Left colon (tissue), 2 donors: Measurements from ENCODE around the gene SERF1B. TPM values are rescaled to one million over a fixed set of nuclear protein-coding genes. Genes with fewer than 3 reads are reported as not detected.
"Not testable (repeated sequence)": the region's sequence is repeated elsewhere in the genome, so short reads cannot be mapped to it uniquely, and the experiment has no call there.

Experiments used
- ATAC-seq: fragments of 200-7000 bp; cut with Tn5 transposase; one replicate; pipeline ENCODE4 v1.9.1; 2020; ENCODE audit warnings: mild to moderate bottlenecking, moderate library complexity
- DNase-seq, 2 donors: peaks; one replicate each; pipeline ENCODE4 v3.0.0-alpha.2; 2020
- intact Hi-C, 2 donors: fragments of 100-400 bp; cut with DNase I in 1 of 2; cut with micrococcal nuclease in 1 of 2; formaldehyde crosslinking; loops; one replicate each; pipeline versions ENCODE4 v1.11.2 to v1.14.0; 2022; cut with DNase I, micrococcal nuclease
- long read RNA-seq: library from polyadenylated mRNA; unstranded; transcript quantifications from one replicate; pipeline ENCODE4 v2.0.0, GENCODE V29; 2021
- total RNA-seq, 2 donors: library from RNA; stranded (reverse); fragmentation: NEBNext Ultra II Directional; extraction: Animal tissue kit (Norgen Biotek cat#: 25700); gene quantifications; one replicate each; pipeline ENCODE4 v1.2.1, GENCODE V29; 2021
- donor health status: DM: no; HTN: no; CAD: no.
- donor health status: DM: yes; HTN: yes; CAD: no.

The SERF1B gene
- total RNA-seq, result 10 to 100 TPM; 39.5 to 41.6 TPM
- long read RNA-seq, transcript SERF1B-202 (3 exons, 703 nt), result major isoform, 9 of 17 reads
- long read RNA-seq, partial matches to known transcripts, result 1 of 17 reads
- long read RNA-seq, other reads (novel, unspliced or antisense), result 4 of 17 reads

DNA sequence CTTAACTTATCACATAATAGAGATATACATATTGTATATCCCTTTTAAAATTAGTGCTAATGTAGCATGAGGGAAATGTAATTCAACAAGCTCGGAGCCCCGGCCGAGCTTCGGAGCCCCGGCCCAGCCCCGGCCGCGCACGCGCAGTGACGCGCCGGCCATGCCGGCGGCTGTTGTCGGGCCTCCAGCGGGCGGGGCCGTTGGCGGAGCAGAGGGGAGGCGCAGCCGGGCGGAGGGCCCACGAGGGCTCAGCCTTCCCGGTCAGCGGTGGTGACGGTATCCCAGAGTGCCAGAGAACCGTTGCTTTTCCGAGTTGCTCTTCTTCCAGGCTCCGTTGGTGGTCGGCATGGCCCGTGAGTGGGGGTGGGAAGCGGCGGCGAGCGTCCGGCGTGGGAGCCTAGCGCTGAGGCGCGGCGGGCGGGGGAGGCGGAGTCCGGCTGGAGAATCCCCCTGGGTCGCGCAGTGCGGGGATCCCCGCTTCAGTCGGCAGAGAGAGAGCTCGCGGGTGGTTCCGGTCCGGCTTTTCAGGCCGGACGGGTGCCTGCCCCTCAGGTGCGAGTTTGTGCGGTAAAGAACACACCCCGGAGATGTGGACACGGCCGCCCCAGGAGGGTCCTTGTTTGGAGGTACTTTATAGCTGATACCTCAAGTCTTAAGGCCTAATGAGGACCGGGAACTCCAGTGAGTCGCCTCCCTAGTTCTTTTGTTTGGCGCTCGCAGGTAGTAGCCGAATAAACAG, at the start of gene SERF1B:
SERF1B (plus strand) TSS at position 146 of the 739 bp plus-strand sequence; CDS start at position 347, 201 bp downstream.
- peak; percentile 89 for ATAC-seq
- DNase-seq, intact Hi-C loops: not testable (repeated sequence)

GRCh38 chr5:69991713-69992112, 33.3 kb upstream of the SERF1B start:
- ATAC-seq, intact Hi-C loops: not testable (repeated sequence)

GRCh38 chr5:69995535-69995934, 29.5 kb upstream of the SERF1B start:
- DNase-seq, intact Hi-C loops, ATAC-seq: not testable (repeated sequence)

More at GRCh38 chr5:69991713-69992112, 33.3 kb upstream of the SERF1B start:
- not testable (repeated sequence) for DNase-seq

GRCh38 chr5:70020660-70021059, 4.4 kb upstream of the SERF1B start:
- ATAC-seq, result peak; percentile 83
- intact Hi-C loops, DNase-seq: not testable (repeated sequence)

DNA sequence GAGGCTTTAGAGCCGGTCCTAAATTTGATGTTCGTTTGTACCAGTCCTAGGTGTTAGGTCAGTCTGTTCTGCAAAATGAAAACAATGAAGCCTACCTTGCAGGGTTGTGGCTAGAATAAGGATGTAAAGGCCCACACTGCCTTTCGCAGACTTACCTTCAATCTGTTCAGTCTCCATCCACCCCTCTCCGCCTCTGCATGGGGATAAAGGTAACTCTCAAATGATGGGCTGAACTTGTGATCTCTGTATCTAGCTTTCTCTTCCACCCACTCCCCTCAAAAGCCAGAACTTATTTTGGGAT, 744 bp downstream of the SERF1B start:
- intact Hi-C loops, DNase-seq: not testable (repeated sequence)
- peak; percentile 51 for ATAC-seq

DNA sequence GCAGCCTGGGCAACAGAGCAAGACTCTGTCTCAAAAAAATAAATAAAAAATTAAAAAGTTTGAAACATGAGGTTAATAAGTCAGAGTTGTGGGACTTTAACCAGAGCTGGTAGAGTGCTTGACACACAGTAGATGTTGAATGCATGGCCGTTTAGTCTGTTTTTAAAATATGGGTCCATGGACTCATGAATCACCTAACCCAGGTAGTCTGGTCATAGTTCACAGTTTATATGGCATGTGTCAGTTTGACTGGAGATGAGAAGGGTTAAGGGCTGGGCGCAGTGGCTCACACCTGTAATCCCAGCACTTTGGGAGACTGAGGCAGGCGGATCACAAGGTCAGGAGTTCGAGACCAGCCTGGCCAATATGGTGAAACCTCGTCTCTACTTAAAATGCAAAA, 6.2 kb downstream of the SERF1B start:
- intact Hi-C loops, DNase-seq: not testable (repeated sequence)
- ATAC-seq, result peak; percentile 74

GRCh38 chr5:70041411-70041810, 16.4 kb downstream of the SERF1B start:
- intact Hi-C loops, ATAC-seq, DNase-seq: not testable (repeated sequence)

- intact Hi-C loops, ATAC-seq, DNase-seq: not testable (repeated sequence)
These were observed 24.7 kb downstream of the SERF1B start for GRCh38 chr5:70049790-70050142.

DNA sequence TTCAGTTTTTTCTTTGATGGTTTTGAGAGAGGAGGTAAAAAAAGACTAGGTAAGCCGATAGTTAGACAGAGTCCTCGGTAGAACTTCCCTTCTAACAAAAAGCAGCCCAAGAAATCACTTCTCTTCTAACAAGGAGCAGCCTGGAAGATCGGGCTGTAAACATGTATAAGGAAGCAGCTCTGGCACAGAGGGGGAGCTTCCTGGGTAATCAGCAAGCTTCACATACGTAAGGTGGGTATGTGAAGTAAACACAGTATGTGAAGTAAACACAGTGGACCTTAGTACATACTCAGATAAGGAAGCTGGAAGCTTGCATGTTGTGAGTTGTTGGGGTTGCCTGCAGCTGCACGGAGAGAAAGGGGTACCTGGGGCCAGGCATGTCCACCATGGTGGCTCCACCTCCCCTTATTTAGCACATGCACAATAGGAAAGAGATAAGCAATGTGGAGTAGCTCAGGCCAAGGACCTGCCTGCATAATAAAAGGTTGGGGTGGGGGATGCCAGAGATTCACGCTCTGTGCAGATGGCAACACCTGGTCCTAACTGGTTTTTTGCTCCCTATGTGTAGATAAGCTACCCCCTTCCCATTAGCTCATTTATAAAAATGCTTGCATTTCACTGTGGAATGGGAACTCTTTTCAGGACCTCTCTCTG, 31.4 kb downstream of the SERF1B start:
- intact Hi-C loops, DNase-seq, ATAC-seq: not testable (repeated sequence)

GRCh38 chr5:70057140-70057539, 32.1 kb downstream of the SERF1B start:
- DNase-seq, ATAC-seq, intact Hi-C loops: not testable (repeated sequence)

DNA sequence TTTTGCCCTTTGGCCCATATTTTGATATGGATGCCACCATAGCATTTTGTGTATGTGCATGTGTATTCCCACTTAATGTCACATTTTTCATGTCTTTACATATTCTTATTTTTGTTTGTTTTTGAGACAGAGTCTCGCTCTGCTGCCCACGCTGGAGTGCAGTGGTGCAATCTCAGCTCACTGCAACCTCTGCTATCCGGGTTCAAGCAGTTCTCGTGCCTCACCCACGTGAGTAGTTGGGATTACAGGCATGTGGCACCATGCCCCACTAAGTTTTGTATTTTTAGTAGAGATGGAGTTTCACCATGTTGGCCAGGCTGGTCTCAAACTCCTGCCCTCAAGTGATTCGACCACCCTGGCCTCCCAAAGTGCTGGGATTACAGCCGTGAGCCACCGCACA, 52.6 kb downstream of the SERF1B start:
- DNase-seq, ATAC-seq, intact Hi-C loops: not testable (repeated sequence)

- ATAC-seq, DNase-seq, intact Hi-C loops: not testable (repeated sequence)
These were observed 63.9 kb downstream of the SERF1B start for GRCh38 chr5:70088907-70089464.

- intact Hi-C loops, DNase-seq, ATAC-seq: not testable (repeated sequence)
These were observed 66.7 kb downstream of the SERF1B start for GRCh38 chr5:70091776-70092175.

Other genes with a start within 250 kb of the SERF1B start
- gene SMN2, start 24.4 kb downstream of the SERF1B start, total RNA-seq, result 10 to 100 TPM; 19.9 to 37.7 TPM